DMS53 treated with DMSO at 0.1 percent for 48 hours (cell line): ENCODE data around the gene VPS8.
A peak's percentile ranks its signal among the peaks of the same experiment; 100 is the strongest.
"Not testable (repeated sequence)": the region's sequence is repeated elsewhere in the genome, so short reads cannot be mapped to it uniquely, and the experiment has no call there.

Experiments
- DNase-seq: peaks from one replicate; lab custom pipeline; 2025; ENCODE audit not compliant: unreplicated experiment; lab: John Stamatoyannopoulos, UW

VPS8 gene

DNA sequence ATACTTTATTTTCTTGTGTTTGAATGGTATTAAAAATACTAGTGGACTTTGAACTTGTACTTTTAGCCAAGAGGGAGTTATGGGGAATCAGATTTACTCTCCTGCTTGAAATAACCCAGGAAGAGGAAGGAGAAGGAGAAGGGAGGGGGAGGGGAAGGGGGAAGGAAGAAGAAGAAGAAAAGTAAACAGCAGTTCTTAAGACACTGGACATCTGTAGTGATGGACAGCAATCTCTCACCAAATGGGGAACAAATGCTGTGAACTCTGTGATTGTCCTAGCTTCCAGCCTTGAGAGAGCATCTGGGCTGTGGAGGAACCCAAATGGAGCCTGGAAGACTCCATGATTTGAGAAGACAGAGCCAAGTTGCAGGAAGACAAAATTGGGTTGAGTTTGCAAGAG lies 52.0 kb downstream of the VPS8 start:
- DNase-seq: no peak

GRCh38 chr3:184868477-184868876 lies 56.5 kb downstream of the VPS8 start:
- DNase-seq: no peak

GRCh38 chr3:184872200-184872599 lies 60.2 kb downstream of the VPS8 start:
- no peak for DNase-seq

DNA sequence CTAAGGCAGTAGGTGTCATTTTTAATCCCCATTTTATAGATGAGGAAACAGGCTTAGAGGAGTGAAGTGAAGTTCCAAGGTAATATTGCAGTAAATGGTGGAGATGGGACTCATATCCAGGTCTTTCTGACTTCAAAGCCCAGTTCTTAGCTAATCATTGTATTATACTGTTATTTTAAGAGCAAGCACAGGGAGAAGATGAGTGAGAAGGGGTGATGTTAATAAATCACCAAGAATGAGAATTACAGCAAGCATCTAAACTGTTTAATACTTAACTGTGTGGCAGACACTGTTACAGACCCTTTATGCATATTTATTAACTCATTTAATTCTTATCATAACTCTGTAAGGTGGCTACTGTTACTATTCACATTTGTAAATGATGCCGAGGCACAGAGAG lies 61.2 kb downstream of the VPS8 start:
- DNase-seq: no peak

- peak; percentile 7 for DNase-seq
Measured at GRCh38 chr3:184874709-184875644, 63.0 kb downstream of the VPS8 start.

- DNase-seq: no peak
Measured at GRCh38 chr3:184880276-184881019, 68.5 kb downstream of the VPS8 start.

- no peak for DNase-seq
Measured at GRCh38 chr3:184884359-184885017, 72.5 kb downstream of the VPS8 start.

GRCh38 chr3:184885112-184885511 lies 73.1 kb downstream of the VPS8 start:
- no peak for DNase-seq

GRCh38 chr3:184887574-184887973 lies 75.6 kb downstream of the VPS8 start:
- no peak for DNase-seq

- DNase-seq: no peak
Measured at GRCh38 chr3:184889312-184889904, 77.4 kb downstream of the VPS8 start.

DNA sequence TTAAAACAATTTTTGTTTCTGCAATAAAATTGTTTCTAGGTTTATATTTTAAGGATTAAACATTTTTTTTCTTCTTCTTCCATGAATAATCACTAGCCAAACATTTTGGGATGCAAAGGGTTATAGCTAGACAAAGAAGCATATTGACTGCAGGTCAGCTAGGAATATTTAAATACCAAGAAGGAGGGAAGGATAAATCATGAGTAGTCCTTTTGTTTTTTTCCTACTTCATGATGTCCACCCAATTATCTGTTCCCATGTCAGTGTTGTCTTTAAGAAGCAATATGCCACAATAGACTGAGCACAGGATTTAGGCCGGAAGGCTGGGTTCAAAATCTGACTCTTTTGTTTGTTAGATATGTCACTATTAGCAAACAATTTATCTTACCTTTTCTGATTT lies 82.1 kb downstream of the VPS8 start:
- no peak for DNase-seq

GRCh38 chr3:184895350-184895749 lies 83.4 kb downstream of the VPS8 start:
- DNase-seq: no peak

DNA sequence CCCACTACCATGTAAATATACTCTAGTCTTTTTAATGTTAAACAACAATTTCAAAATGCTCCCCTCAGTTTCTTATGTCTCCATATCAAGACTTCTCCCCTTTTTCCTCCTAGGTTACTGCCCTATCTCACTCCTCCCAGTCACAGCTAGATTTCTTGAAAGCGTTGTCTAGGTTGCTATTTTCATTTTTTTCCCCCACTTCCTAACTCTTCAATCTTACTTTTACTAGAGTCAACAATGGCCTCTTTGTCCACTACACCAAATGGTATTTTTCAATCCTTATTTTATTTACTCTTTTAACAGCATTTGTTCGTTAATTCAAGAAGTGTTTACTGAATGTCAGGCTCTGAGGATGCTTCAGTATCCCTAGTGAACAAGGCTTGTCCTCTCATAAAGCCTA lies 84.4 kb downstream of the VPS8 start:
- DNase-seq: no peak

DNA sequence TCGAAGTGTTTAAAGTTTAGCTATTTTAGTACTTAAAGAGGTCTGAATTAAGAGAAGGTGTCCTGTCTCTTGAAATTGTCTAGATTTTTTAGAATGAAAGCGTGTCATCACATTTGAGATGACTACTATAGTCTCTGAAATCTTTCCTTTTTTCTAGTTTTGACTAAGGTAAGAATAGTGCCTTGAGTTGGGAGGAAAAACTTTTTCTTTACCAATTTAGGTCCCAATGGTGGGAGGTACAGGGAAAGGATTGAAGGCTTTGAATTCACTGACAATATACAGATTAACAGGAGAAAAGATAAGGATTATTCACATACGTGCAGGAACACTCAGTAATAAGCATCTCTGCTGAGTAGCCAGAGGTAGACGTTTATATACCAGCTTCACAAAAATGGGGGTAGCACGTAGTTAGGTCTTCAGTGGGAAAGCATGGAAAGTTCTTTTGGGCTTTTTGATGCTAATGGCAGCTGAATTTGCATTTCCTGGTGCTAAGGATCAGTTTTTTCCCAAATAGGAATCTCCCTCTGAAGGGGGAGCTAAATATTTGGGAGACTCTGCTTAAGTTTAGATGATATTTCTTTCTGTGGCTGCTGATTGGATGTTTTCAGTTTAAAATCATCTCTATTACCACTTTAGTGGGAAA lies 88.1 kb downstream of the VPS8 start:
- DNase-seq: no peak

DNA sequence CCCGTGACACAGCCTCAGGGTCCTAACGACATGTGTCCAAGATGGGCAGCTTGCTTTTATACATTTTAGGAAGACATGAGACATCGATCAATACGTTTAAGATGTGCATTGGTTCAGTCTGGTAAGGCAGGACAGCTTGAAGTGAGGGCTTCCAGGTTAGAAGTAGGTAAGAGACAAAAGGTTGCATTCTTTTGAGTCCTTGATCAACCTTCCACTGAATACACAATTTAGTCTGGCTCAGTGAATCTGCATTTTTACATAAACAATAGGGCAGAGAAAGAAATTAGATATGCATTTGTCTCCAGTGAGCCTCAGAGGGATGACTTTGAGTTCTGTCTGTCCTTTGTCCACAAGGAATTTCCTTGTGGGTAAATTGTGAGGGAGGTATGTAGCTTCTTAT lies 95.1 kb downstream of the VPS8 start:
- DNase-seq: not testable (repeated sequence)

- DNase-seq: no peak
Measured at GRCh38 chr3:184907681-184908649, 96.0 kb downstream of the VPS8 start.

DNA sequence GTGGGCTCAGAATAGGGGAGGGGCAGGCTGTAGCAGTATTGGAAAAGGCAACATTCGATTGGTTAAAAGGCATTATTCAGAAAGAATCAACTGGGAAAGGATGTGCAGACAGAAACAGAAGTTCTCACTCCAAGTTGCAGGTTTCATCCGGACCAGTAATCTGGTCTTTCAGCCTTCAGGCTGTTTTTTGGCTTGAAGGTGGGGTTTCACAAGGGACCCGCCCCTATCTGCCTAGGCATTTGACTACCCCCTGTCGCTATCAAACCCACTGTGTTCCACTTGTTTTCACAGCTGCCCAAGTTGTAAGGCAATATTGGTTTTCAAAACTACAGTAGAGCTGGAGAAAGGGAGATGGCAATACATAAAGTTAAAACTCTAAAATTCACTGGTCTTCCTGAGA lies 96.9 kb downstream of the VPS8 start:
- no peak for DNase-seq

- DNase-seq: no peak
Measured at GRCh38 chr3:184910664-184911063, 98.7 kb downstream of the VPS8 start.

DNA sequence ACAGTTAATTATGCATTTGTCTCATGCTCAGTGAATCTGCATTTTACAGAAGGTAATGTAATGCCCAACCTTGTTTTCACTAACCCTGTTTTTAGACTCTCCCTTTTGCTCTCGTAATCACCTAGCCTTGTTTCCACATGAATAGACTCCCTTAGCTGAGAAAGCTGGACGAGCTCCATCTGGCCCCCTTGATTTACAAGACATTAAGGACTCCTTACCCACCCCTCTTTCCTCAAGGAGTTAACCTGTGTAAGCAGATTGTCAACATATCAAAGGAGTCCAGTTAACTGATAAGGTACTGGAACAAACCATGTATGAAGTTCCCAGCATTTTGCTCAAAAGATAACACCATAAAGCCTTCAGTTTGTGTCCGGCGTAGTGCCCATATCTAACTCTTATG lies 99.6 kb downstream of the VPS8 start:
- DNase-seq: no peak

DNA sequence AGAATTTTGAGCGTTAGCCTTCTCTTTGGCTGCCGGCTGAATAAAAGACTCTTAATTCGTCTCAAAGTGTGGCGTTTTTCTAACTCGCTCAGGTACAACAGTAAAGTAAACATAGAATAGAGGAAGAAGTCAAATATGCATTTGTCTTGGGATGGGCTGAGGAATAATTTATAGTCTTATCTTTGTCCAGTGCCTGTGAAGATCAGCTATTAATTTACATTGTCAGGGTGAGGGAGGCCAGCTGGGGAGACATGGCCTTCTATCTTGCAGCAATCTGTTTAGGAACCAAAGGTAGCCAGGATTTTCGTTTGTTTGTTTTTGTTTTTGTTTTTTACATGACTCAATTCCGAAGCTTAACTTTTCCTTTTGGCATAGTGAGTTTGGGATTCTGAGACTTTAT lies 100.2 kb downstream of the VPS8 start:
- DNase-seq: no peak
